Liver (tissue), 9 donors: Measurements from ENCODE around the gene TNFRSF6B. TPM values are rescaled to one million over a fixed set of nuclear protein-coding genes. Genes with fewer than 3 reads are reported as not detected.

Experiments used
- DNase-seq: peaks from one replicate; pipeline ENCODE4 v3.0.0-alpha.2; 2017; ENCODE audit warnings: low spot score
- H3K27ac ChIP-seq, 2 donors: one replicate each; pipeline ENCODE4 v1.7.0; 2013; ENCODE audit warnings: inconsistent platforms in 2 of 2, low read length in 2 of 2, control low read depth in 1 of 2, low read depth in 1 of 2, mild to moderate bottlenecking in 1 of 2
- H3K27me3 ChIP-seq, 4 donors: one replicate each; pipeline versions ENCODE4 v1.6.1 to v1.7.0; 2013; ENCODE audit warnings: low read length in 3 of 4, inconsistent platforms in 1 of 4, mild to moderate bottlenecking in 1 of 4, moderate library complexity in 1 of 4; ENCODE audit not compliant: control insufficient read depth in 4 of 4, insufficient read depth in 4 of 4
- H3K36me3 ChIP-seq, 4 donors: one replicate each; pipeline versions ENCODE4 v1.6.1 to v1.7.0; 2013; ENCODE audit warnings: low read length in 3 of 4, mild to moderate bottlenecking in 3 of 4, low read depth in 1 of 4, moderate library complexity in 1 of 4; ENCODE audit not compliant: control insufficient read depth in 4 of 4, insufficient read depth in 3 of 4
- H3K4me1 ChIP-seq, 4 donors: one replicate each; pipeline versions ENCODE4 v1.6.1 to v1.7.0; 2013; ENCODE audit warnings: low read length in 3 of 4, mild to moderate bottlenecking in 3 of 4, moderate library complexity in 1 of 4; ENCODE audit not compliant: control insufficient read depth in 4 of 4, insufficient read depth in 4 of 4
- H3K4me3 ChIP-seq, 3 donors: one replicate each; pipeline versions ENCODE4 v1.6.1 to v1.7.0; 2013; ENCODE audit warnings: low read length in 3 of 3, control low read depth in 1 of 3, low read depth in 1 of 3, mild to moderate bottlenecking in 1 of 3
- H3K9ac ChIP-seq, 2 donors: one replicate each; pipeline ENCODE4 v1.7.0; 2013; ENCODE audit warnings: low read length in 2 of 2, mild to moderate bottlenecking in 2 of 2, moderate library complexity in 2 of 2, control low read depth in 1 of 2, low read depth in 1 of 2
- H3K9me3 ChIP-seq, 4 donors: one replicate each; pipeline versions ENCODE4 v1.6.1 to v1.7.0; 2013; ENCODE audit warnings: low read length in 3 of 4; ENCODE audit not compliant: control insufficient read depth in 4 of 4
- ATF3 ChIP-seq: IDR thresholded peaks from 2 replicates; pipeline ENCODE4 v1.6.1; 2016; ENCODE audit warnings: antibody characterized with exemption
- CTCF ChIP-seq: fragments of 150-350 bp; IDR thresholded peaks from 2 replicates; pipeline ENCODE4 v1.5.1; 2017; ENCODE audit warnings: improper control_type of control experiment, low read depth, low read length; ENCODE audit not compliant: missing input control
- EGR1 ChIP-seq, 2 donors: IDR thresholded peaks; 2 replicates each; pipeline ENCODE4 v1.6.1; 2016 to 2018; ENCODE audit warnings: antibody characterized with exemption in 2 of 2, low read depth in 2 of 2
- FOXA1 ChIP-seq: IDR thresholded peaks from 2 replicates; pipeline ENCODE4 v1.6.1; 2016; ENCODE audit warnings: antibody characterized with exemption
- FOXA2 ChIP-seq: IDR thresholded peaks from 2 replicates; pipeline ENCODE4 v1.6.1; 2016; ENCODE audit warnings: antibody characterized with exemption
- GABPA ChIP-seq, 2 donors: IDR thresholded peaks in 1 of 2; conservative IDR thresholded peaks in 1 of 2; 2 replicates each; pipeline ENCODE4 v1.6.1; 2016; ENCODE audit warnings: antibody characterized with exemption in 2 of 2, mild to moderate bottlenecking in 1 of 2, moderate library complexity in 1 of 2
- HNF4A ChIP-seq, 2 donors: conservative IDR thresholded peaks; 2 replicates each; pipeline ENCODE4 v1.6.1; 2016; ENCODE audit warnings: antibody characterized with exemption in 2 of 2, mild to moderate bottlenecking in 2 of 2
- HNF4G ChIP-seq: IDR thresholded peaks from 2 replicates; pipeline ENCODE4 v1.6.1; 2016; ENCODE audit warnings: antibody characterized with exemption
- JUND ChIP-seq, 2 donors: IDR thresholded peaks; 2 replicates each; pipeline ENCODE4 v1.6.1; 2016; ENCODE audit warnings: antibody characterized with exemption in 2 of 2
- MAX ChIP-seq: IDR thresholded peaks from 2 replicates; pipeline ENCODE4 v1.6.1; 2016; ENCODE audit warnings: antibody characterized with exemption
- NR2F2 ChIP-seq: IDR thresholded peaks from 2 replicates; pipeline ENCODE4 v1.6.1; 2016; ENCODE audit warnings: antibody characterized with exemption
- RAD21 ChIP-seq, 2 donors: IDR thresholded peaks; 2 replicates each; pipeline ENCODE4 v1.6.1; 2016; ENCODE audit warnings: antibody characterized with exemption in 2 of 2, mild to moderate bottlenecking in 2 of 2
- REST ChIP-seq: IDR thresholded peaks from 2 replicates; pipeline ENCODE4 v1.6.1; 2016; ENCODE audit warnings: antibody characterized with exemption, mild to moderate bottlenecking
- RXRA ChIP-seq, 2 donors: IDR thresholded peaks; 2 replicates each; pipeline ENCODE4 v1.6.1; 2017 to 2018; ENCODE audit warnings: antibody characterized with exemption in 2 of 2, mild to moderate bottlenecking in 1 of 2
- SP1 ChIP-seq: IDR thresholded peaks from 2 replicates; pipeline ENCODE4 v1.6.1; 2018; ENCODE audit warnings: antibody characterized with exemption, mild to moderate bottlenecking
- TAF1 ChIP-seq: conservative IDR thresholded peaks from 2 replicates; pipeline ENCODE4 v1.6.1; 2016; ENCODE audit warnings: antibody characterized with exemption, mild to moderate bottlenecking
- YY1 ChIP-seq: IDR thresholded peaks from 2 replicates; pipeline ENCODE4 v1.6.1; 2016; ENCODE audit warnings: antibody characterized with exemption, mild to moderate bottlenecking
- ZBTB33 ChIP-seq: IDR thresholded peaks from 2 replicates; pipeline ENCODE4 v1.6.1; 2016; ENCODE audit warnings: antibody characterized with exemption
- WGBS: extraction: QIAGEN DNeasy Blood & Tissue Kit; methylation state at CpG from one replicate; pipeline ENCODE4 v1.1.7; 2013; 5-methylcytosine and 5-hydroxymethylcytosine counted together
- polyA plus RNA-seq, 2 donors: library from polyadenylated mRNA; stranded (reverse) in 1 of 2; unstranded in 1 of 2; fragments of 200-250 nt in 1 of 2; fragments of >200 nt in 1 of 2; fragmentation: Nextera tagmentation in 1 of 2; extraction: Ambion mirVana in 1 of 2; gene quantifications; one replicate each; pipeline versions ENCODE4 v1.2.1 to v1.2.3, GENCODE V29; 2013 to 2015
- total RNA-seq, 2 donors: library from RNA; depleted of rRNA; stranded (reverse); fragments of >200 nt; gene quantifications; one replicate each; pipeline ENCODE4 v1.2.3, GENCODE V29; 2014
- donor health status: healthy.
- donor health status: healthy.
- donor health status: healthy.
- donor health status: healthy.
- donor health status: healthy.

The TNFRSF6B gene
- total and polyA plus RNA-seq, 4 donors, result 0.09 to 0.73 TPM; not detected in 2

GRCh38 chr20:63660622-63661021 lies 35.8 kb upstream of the TNFRSF6B start (continued):
- TF ChIP-seq MAX (no peak), FOXA2 (no peak)

- Histone ChIP-seq H3K4me1 (peaks cover 3 to 21% (median 16%) of the 10 kb centered on the region in 4 donors), H3K27me3 (no peaks in the 10 kb centered on the region), H3K36me3 (peaks cover under 1 to 25% (median 12%) of the 10 kb centered on the region in 4 donors), H3K27ac (no peak overlapping the region), H3K9me3 (no peaks in the 10 kb centered on the region), H3K4me3 (no peak overlapping the region), H3K9ac (no peak overlapping the region)
- TF ChIP-seq CTCF (no peak), ZBTB33 (no peak), TAF1 (no peak), SP1 (no peak), HNF4A (conservative IDR thresholded peaks at IDR 0.05) (no peak), FOXA1 (no peak)
- WGBS, result 98% methylated on average over 22 of the region's 22 CpGs
- DNase-seq, result no peak
Measured at GRCh38 chr20:63661108-63661507, 35.3 kb upstream of the TNFRSF6B start.

GRCh38 chr20:63661959-63662812 lies 34.3 kb upstream of the TNFRSF6B start:
- Histone ChIP-seq H3K36me3 (peaks cover 2 to 30% (median 14%) of the 10 kb centered on the region in 4 donors), H3K27me3 (no peaks in the 10 kb centered on the region), H3K27ac (no peak overlapping the region), H3K4me1 (peaks cover 3 to 19% (median 16%) of the 10 kb centered on the region in 4 donors), H3K9ac (no peak overlapping the region), H3K4me3 (no peak overlapping the region), H3K9me3 (no peaks in the 10 kb centered on the region)
- DNase-seq, result no peak
- 95% methylated on average over 33 of the region's 33 CpGs for WGBS
- TF ChIP-seq YY1 (no peak), TAF1 (no peak), MAX (no peak), CTCF (no peak), SP1 (no peak), RAD21 (IDR thresholded peaks at IDR 0.05) (no peak), EGR1 (IDR thresholded peaks at IDR 0.05; ENCODE audit: low read depth in 2 of 2) (no peak), NR2F2 (no peak), HNF4G (no peak), RXRA (IDR thresholded peaks at IDR 0.05) (no peak), FOXA2 (no peak), REST (no peak), HNF4A (conservative IDR thresholded peaks at IDR 0.05) (no peak), FOXA1 (no peak), JUND (IDR thresholded peaks at IDR 0.05) (no peak), GABPA (IDR thresholded peaks at IDR 0.05 in 1 of 2, conservative IDR thresholded peaks at IDR 0.05 in 1 of 2) (no peak), ATF3 (no peak)
